WI38 (cell line): Measurements from ENCODE around the gene CDC42EP5.
"Not testable (repeated sequence)": the region's sequence is repeated elsewhere in the genome, so short reads cannot be mapped to it uniquely, and the experiment has no call there.

ENCODE experiments used
- H3K4me3 ChIP-seq: 2 replicates; pipeline ENCODE4 v1.5.1; 2011; ENCODE audit warnings: low read depth, mild to moderate bottlenecking, control low read depth, low read length
- CTCF ChIP-seq: IDR thresholded peaks from 2 replicates; pipeline ENCODE4 v1.5.1; 2012; ENCODE audit warnings: low read depth, mild to moderate bottlenecking, control low read depth, low read length

Gene CDC42EP5

GRCh38 chr19:54507824-54508223 lies 34.7 kb upstream of the CDC42EP5 start:
- no peak overlapping the region for H3K4me3 ChIP-seq

GRCh38 chr19:54507038-54507717 lies 34.1 kb upstream of the CDC42EP5 start:
- not testable (repeated sequence) for H3K4me3 ChIP-seq

More at GRCh38 chr19:54507824-54508223, 34.7 kb upstream of the CDC42EP5 start:
- TF ChIP-seq CTCF = no peak

GRCh38 chr19:54506079-54506478 lies 33.0 kb upstream of the CDC42EP5 start:
- no peak for TF ChIP-seq CTCF
- H3K4me3 ChIP-seq = no peak overlapping the region

GRCh38 chr19:54505542-54505941 lies 32.4 kb upstream of the CDC42EP5 start:
- not testable (repeated sequence) for H3K4me3 ChIP-seq

- no peak for TF ChIP-seq CTCF
Observed at GRCh38 chr19:54502518-54503048, 29.5 kb upstream of the CDC42EP5 start, which contains the start of gene LAIR2. LAIR2 (plus strand) TSS chr19:54502831; CDS start chr19:54502919, 88 bp downstream.

GRCh38 chr19:54498451-54498772 lies 25.3 kb upstream of the CDC42EP5 start:
- H3K4me3 ChIP-seq = not testable (repeated sequence)

More at GRCh38 chr19:54502518-54503048, 29.5 kb upstream of the CDC42EP5 start, which contains the start of gene LAIR2:
- no peak within 1 kb of the TSS for H3K4me3 ChIP-seq

GRCh38 chr19:54497747-54498450 lies 24.8 kb upstream of the CDC42EP5 start:
- not testable (repeated sequence) for H3K4me3 ChIP-seq

GRCh38 chr19:54495284-54495683 lies 22.2 kb upstream of the CDC42EP5 start:
- not testable (repeated sequence) for H3K4me3 ChIP-seq

- H3K4me3 ChIP-seq = no peak overlapping the region
- no peak for TF ChIP-seq CTCF
Observed at GRCh38 chr19:54493967-54494585, 21.0 kb upstream of the CDC42EP5 start.

GRCh38 chr19:54493056-54493455 lies 20.0 kb upstream of the CDC42EP5 start:
- not testable (repeated sequence) for H3K4me3 ChIP-seq
